Choroid plexus epithelial cell (primary cell): Measurements from ENCODE around the gene VPS45.
A peak's percentile ranks its signal among the peaks of the same experiment; 100 is the strongest.
"Not testable (repeated sequence)": the region's sequence is repeated elsewhere in the genome, so short reads cannot be mapped to it uniquely, and the experiment has no call there.

Experiments
- DNase-seq: peaks from one replicate; pipeline ENCODE4 v3.0.0-alpha.2; 2010; ENCODE audit warnings: low read depth
- H3K4me3 ChIP-seq: 2 replicates; pipeline ENCODE4 v1.5.1; 2011; ENCODE audit warnings: low read depth, mild to moderate bottlenecking, control low read depth, low read length, moderate library complexity
- TF ChIP-seq, protein P1 (sequence below): conservative IDR thresholded peaks from 2 replicates; pipeline ENCODE4 v1.5.1; 2011; ENCODE audit warnings: low read depth, mild to moderate bottlenecking, control low read depth, inconsistent platforms, low read length, moderate library complexity

Gene VPS45

GRCh38 chr1:150138044-150138443 is 70.5 kb downstream of the VPS45 start:
- DNase-seq: no peak
- TF ChIP-seq, protein P1, sequence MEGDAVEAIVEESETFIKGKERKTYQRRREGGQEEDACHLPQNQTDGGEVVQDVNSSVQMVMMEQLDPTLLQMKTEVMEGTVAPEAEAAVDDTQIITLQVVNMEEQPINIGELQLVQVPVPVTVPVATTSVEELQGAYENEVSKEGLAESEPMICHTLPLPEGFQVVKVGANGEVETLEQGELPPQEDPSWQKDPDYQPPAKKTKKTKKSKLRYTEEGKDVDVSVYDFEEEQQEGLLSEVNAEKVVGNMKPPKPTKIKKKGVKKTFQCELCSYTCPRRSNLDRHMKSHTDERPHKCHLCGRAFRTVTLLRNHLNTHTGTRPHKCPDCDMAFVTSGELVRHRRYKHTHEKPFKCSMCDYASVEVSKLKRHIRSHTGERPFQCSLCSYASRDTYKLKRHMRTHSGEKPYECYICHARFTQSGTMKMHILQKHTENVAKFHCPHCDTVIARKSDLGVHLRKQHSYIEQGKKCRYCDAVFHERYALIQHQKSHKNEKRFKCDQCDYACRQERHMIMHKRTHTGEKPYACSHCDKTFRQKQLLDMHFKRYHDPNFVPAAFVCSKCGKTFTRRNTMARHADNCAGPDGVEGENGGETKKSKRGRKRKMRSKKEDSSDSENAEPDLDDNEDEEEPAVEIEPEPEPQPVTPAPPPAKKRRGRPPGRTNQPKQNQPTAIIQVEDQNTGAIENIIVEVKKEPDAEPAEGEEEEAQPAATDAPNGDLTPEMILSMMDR: no peak
- H3K4me3 ChIP-seq: no peak overlapping the region

- TF ChIP-seq, protein P1: no peak
- no peak for DNase-seq
- H3K4me3 ChIP-seq: no peak overlapping the region
These were observed 73.9 kb downstream of the VPS45 start for GRCh38 chr1:150141452-150141851.

- DNase-seq: no peak
- TF ChIP-seq, protein P1: no peak
- H3K4me3 ChIP-seq: no peak overlapping the region
These were observed 74.5 kb downstream of the VPS45 start for GRCh38 chr1:150142083-150142482.

DNA sequence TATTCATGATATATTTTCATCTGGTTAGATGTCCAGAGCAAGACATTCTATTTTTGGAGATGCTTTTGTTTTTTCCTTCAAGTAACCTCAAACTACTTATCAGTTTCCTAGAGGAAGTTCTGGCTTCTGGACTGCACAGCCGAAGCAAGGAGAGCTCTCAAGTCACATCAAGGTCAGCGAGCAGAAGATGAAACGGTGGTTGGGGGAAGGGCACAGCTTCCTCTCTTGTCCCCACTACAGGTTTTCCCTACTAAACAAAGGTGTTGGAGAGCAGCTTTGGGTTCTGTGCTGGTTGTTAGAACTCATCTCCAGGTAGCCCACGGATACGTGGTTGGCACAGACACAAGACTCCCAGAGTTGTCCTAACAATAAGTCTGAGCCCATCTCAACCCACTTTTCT is 77.0 kb downstream of the VPS45 start:
- TF ChIP-seq, protein P1: no peak
- DNase-seq: no peak
- H3K4me3 ChIP-seq: no peak overlapping the region

DNA sequence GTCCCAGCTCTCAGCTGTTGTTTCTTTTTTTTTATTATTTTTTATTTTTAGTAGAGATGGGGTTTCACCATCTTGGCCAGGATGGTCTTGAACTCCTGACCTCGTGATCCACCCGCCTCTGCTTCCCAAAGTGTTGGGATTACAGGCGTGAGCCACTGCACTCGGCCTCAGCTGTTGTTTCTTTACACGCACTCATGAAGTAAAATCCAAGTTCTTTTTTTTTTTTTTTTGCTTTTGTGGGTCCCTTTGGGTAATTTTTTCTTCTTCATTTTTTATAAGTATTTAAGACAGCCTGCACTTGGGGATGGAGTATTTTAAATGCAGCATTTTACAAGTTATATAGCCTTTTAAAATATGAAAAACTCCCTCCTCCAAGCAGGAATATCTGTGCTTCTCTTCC is 78.4 kb downstream of the VPS45 start:
- H3K4me3 ChIP-seq, DNase-seq: not testable (repeated sequence)

- DNase-seq: no peak
- no peak overlapping the region for H3K4me3 ChIP-seq
- TF ChIP-seq, protein P1: no peak
These were observed 79.4 kb downstream of the VPS45 start for GRCh38 chr1:150146849-150147542.

GRCh38 chr1:150148837-150149270 is 81.3 kb downstream of the VPS45 start:
- TF ChIP-seq, protein P1: no peak
- H3K4me3 ChIP-seq: peak overlapping the region; percentile 67
- DNase-seq: no peak
